GM19468 (cell line): ENCODE results near the gene SIVA1.

Experiments used
- ATAC-seq: cut with Tn5 transposase; IDR thresholded peaks from one replicate; pipeline ENCODE4 v1.9.1; 2021; ENCODE audit warnings: mild to moderate bottlenecking, moderate library complexity, moderate number of reproducible peaks; ENCODE audit not compliant: unreplicated experiment; ENCODE audit errors: extremely low read depth

SIVA1 gene

GRCh38 chr14:104752735-104753527, at the start of gene SIVA1:
SIVA1 (plus strand) TSS chr14:104753147; CDS start chr14:104753202, 55 bp downstream.
- peak; percentile 79 for ATAC-seq

DNA sequence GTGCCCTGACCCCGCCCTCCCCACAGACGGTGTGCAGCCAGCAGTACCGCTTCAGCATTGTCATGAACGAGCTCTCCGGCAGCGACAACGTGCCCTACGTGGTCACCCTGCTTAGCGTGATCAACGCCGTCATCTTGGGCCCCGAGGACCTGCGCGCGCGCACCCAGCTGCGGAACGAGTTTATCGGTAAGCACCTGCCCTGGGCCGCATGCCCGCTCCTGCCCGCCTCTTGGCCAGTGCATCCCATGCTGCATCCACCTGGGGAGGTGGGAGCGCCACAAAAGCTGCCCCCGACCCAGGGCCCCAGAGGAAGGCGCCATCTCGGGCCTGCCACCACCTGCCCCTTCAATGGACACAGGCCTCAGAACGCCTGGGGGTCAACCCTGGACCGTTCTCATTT, 49.7 kb upstream of the SIVA1 start:
- no peak for ATAC-seq

GRCh38 chr14:104704252-104704651, 48.7 kb upstream of the SIVA1 start:
- no peak for ATAC-seq

DNA sequence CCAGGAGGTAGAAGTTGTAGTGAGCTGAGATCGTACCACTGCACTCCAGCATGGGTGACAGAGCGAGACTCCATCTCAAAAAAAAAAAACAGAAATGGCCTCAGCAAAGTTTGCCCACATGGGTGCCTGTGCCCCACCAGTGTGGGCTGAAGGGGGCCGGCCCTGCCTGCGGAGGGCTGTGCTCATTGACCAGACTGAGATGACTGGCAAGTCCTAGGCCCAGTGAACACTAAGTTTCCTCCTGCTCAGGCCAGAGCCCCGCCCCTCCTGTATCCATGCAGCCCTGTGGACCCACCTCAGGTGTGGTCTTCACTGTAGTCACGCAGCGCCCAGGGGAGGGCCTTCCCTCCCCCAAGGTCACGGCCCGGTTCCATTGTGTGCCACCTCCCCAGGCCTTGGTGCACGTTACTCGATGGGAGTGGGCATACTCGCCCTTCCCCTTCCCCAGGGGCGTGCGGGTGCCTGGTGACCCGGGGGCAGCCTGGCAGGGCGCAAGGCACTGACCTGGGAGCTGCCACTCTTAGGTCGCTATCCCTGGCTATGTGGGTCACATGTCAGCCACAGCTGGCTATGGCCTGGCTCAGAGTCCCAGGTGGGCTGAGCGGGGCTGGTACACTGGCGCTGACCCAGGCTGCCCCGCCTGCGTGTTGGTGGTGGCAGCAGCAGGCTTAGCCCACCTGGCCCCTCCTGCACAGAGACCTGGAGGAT, 47.5 kb upstream of the SIVA1 start:
- no peak for ATAC-seq

DNA sequence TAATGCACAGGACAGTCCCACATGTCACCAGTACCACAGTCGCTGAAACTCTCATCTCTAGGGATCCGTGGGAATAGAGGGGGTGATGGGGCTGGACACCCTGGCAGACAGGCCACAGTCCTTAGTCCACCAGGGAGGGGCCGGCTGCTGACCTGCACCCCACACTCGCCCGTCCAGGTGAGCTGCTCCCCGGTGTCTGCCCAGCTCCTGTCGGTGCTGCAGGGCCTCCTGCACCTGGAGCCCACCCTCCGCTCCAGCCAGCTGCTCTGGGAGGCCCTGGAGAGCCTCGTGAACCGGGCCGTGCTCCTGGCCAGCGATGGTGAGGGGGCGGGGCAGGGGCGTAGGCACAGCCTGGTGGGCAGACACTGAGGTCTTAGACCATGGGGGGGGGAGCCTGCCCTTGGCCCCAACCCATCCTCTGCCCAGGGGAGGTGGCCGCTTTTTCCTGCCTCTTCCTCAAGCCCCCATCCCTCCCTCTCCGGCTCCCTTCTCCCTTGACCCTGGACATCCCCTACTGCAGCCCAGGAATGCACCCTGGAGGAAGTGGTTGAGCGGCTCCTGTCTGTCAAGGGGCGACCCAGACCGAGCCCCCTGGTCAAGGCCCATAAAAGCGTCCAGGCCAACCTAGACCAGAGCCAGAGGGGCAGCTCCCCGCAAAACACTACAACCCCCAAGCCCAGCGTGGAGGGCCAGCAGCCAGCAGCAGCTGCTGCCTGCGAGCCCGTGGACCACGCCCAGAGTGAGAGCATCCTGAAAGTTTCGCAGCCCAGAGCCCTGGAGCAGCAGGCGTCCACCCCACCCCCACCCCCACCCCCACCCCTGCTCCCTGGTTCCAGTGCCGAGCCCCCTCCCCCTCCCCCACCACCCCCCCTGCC, 46.0 kb upstream of the SIVA1 start:
- ATAC-seq = no peak

- no peak for ATAC-seq
These were observed 45.0 kb upstream of the SIVA1 start for GRCh38 chr14:104707608-104708595.

- ATAC-seq = no peak
These were observed 44.2 kb upstream of the SIVA1 start for GRCh38 chr14:104708606-104709268.

DNA sequence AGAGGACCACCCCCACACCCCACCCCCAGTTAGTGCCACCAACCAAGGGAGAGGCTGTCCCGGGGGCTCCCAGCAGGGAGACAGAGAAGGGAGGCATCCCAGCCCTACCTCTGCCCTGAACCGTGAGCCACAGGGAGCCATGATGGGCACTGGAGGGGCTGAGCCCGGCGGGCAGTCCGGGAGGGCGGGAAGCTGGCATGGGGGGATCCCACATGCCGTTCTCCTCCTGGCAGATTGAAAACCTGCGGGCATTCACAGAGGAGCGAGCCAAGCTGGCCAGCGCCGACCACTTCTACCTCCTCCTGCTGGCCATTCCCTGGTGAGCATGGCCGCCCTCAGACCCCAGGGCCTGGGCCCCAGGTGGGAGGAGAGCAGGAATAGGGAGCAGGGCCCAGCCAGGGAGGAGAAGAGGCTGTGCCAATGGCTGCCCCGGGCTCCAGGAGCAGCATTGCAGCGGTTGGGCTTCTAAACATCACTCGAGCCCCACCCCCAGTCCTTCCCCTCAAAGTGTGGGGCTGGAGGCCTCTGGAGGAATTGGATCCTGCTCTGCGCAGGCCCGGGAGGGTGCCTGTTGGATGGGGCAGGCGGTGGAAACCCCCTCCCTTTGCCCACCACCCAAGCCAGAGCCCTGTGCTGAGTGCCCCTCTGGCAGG, 43.4 kb upstream of the SIVA1 start:
- no peak for ATAC-seq

DNA sequence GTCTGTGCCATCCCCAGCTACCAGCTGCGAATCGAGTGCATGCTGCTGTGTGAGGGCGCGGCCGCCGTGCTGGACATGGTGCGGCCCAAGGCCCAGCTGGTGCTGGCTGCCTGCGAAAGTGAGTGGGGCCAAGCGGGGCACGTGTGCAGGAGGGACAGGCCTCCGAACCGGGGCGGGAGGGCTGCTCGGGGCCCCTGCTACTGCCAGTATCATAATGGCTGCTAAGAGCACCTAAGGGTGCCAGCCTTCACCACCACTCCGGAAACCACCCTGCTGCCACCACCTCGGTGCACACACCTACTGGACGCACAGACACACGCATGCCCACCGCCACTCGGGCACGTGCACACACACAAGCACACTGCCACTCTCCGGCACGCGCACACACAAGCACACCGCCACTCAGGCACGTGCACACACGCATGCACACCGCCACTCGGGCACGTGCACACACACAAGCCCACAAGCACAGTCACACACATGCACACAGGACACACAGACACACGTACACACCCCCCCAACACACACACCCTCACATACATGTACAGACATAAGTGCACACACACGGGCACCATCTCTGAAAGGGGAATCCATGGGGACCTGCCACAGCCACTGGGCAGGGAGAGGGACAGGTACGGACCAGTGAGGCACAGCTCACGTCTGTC, 42.7 kb upstream of the SIVA1 start:
- ATAC-seq = no peak

GRCh38 chr14:104712881-104713734, 39.8 kb upstream of the SIVA1 start:
- no peak for ATAC-seq

DNA sequence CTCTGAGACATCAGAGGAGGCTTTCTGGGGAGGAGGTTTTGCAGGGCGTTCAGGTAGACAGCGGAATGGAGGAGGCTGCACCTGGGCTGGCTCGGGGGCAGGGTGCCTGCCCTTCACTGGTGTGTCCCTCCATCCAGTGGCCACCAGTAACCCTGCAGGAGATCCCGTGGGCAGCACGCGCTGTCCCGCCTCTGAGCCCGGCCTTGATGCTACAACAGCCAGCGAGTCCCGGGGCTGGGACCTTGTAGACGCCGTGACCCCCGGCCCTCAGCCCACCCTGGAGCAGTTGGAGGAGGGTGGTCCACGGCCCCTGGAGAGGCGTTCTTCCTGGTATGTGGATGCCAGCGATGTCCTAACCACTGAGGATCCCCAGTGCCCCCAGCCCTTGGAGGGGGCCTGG, 38.9 kb upstream of the SIVA1 start:
- no peak for ATAC-seq

- ATAC-seq = no peak
These were observed 38.3 kb upstream of the SIVA1 start for GRCh38 chr14:104714681-104715080.

DNA sequence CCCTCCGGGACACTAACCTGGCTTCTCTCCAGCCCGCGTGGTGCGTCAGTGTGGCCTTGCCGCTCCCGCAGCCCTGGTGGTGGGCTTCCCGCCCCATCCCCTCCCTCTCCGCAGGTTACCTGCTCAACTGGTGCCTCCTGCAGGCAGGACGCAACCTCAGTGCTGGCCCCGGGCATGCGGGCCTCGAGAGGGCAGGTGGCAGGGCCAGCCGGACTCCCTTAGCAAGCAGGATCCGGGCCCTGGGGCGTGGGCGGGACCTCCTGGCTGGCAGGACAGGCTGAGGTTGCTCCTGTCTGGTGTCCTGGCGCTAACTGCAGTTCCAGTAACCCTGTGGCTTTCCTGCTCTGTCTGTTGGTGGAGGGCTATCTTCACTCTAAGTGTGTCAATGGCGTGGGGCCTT, 37.5 kb upstream of the SIVA1 start:
- no peak for ATAC-seq

DNA sequence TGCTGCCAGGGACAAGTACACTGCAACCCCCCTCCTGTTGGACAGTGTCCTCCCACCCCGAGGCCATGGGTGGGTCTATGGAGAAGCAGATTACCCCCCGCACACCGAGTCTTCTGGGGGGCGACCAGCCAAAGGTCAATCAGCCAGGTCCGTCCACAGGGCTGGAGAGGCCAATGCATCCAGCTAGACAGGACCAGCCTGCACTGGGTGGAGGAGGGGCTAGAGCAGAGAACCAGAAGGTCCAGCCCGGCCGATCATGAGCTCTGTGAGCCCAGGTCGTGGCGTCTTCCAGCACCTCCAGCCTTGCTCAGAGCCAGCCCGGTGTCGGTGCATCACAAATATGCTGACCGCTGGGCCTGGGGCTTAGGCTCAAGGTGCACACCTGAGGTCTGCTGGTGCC, 37.1 kb upstream of the SIVA1 start:
- no peak for ATAC-seq

- no peak for ATAC-seq
These were observed 35.8 kb upstream of the SIVA1 start for GRCh38 chr14:104717137-104717536.

DNA sequence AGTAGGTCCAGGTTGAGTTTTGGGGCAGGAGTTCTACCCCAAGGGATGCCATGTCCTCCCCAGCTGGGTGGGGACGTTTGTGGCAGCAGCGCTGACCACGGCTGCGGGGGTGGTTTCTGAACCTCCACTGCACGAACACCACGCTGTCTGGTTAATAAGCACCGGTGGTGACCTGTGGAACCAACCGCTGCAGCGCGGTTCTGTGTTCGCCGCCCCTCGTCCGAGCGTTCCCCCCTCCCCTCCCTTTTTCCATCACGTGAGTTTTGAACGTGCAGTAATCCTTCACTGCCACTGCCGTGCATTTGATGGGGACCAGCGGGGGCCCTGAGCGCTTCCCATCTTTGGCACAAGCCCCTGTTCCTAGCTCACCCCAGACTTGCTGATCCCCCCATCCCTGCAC, 35.3 kb upstream of the SIVA1 start:
- ATAC-seq = no peak

GRCh38 chr14:104718147-104718546, 34.8 kb upstream of the SIVA1 start:
- ATAC-seq = no peak
